Tongue (tissue), 2 donors: ENCODE data around the gene PRSS36. TPM values are rescaled to one million over a fixed set of nuclear protein-coding genes. Genes with fewer than 3 reads are reported as not detected.
"Not testable (repeated sequence)": the region's sequence is repeated elsewhere in the genome, so short reads cannot be mapped to it uniquely, and the experiment has no call there.

Source experiments
- DNase-seq: peaks from one replicate; pipeline ENCODE4 v3.0.0-alpha.2; 2015
- total RNA-seq: library from RNA; depleted of rRNA; stranded (reverse); fragments of >200 nt; gene quantifications from one replicate; pipeline ENCODE4 v1.2.3, GENCODE V29; 2014

Gene PRSS36
- total RNA-seq, 1 donor from 2014 or later, result not detected

DNA sequence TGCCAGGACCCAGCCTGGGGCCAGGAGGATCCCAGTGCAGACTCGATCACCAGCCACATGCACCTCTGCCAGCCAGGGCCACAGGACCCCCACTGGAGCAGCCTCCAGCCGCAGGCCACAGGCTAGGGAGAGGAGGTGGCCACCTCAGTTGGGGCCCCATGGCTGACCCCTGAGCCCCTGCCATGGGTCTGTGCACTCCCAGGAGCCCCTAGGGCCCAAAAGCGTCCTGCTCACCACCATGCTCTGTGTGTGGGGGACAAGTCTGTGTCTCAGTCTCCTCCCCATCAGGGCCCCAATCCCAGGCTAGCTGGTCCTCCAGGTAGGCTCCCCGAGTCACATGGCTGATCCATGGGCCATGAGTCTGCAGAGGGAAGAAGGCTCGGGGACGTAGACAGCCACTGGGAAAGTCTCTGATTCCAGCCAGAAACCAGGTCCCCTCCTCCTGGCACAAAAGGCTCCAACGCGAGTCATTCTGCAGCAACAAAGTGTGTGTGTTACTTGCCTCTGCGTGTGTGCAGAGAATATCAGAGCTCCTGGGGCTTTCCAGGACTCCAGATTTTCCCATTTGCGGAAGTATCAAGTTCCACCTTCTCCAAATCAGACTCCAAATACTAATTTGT, 8.3 kb downstream of the PRSS36 start:
- no peak for DNase-seq

GRCh38 chr16:31141071-31141469, 8.8 kb downstream of the PRSS36 start:
- DNase-seq, result not testable (repeated sequence)

- no peak for DNase-seq
Measured at GRCh38 chr16:31138621-31139578, 11.0 kb downstream of the PRSS36 start.

GRCh38 chr16:31136822-31137499, 12.9 kb downstream of the PRSS36 start:
- DNase-seq, result not testable (repeated sequence)

DNA sequence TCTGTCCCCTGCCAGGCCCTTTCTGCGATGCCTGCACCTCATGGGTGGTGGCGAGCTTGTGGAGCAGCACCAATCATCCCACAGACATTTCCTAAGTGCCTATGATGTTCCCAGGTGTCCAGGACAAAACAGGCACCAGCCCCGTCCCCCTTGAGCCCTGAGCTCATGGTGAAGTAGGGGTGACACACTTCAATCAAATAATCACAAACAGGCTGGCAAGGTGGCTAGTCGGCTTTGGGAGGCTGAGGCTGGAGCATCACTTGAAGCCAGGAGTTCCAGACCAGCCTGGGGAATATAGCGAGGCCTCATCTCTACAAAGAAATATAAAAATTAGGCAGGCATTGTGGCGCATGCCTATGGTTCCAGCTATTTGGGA, 13.6 kb downstream of the PRSS36 start:
- no peak for DNase-seq

DNA sequence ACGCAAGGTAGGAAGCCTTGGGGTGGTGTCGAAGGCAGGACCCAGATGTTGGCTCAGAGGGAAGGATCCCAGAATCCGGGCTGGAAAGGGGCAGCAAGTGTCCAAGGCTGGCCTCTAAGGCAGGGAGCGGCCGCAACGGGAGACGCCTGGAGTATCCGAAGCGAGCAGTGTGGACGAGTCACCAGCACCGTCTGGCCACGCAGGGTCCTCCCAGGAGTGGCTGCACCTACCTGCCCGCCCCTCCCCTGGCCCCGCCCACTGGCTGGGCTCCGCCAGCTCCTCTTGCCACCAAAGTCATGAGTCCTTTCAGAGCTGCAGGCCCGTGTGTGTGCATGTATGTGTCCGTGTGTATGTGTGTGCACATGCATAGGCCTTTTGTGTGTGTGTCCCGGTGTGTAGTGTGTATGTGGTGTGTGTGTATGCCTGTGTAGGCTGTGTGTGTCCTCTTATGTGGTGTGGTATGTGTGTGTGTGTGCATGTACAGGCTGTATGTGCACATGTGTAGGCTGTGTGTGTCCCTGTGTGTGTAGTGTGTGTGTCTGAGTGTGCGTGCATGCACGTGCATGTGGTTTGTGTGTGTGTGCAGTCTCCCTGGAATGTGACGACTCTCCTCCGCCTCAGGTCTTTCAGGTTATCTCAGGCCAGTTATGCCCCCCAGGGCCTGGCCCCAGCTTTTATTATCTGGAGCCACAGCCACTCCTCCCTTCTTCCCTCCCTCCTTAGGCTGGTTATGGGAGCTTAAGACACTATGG, 14.2 kb downstream of the PRSS36 start, which contains the start of gene PRSS8:
TSS of gene PRSS8 (minus strand) at position 193 of the 752 bp plus-strand sequence. CDS start 229 bp downstream, outside the sequence.
- DNase-seq, result no peak

DNA sequence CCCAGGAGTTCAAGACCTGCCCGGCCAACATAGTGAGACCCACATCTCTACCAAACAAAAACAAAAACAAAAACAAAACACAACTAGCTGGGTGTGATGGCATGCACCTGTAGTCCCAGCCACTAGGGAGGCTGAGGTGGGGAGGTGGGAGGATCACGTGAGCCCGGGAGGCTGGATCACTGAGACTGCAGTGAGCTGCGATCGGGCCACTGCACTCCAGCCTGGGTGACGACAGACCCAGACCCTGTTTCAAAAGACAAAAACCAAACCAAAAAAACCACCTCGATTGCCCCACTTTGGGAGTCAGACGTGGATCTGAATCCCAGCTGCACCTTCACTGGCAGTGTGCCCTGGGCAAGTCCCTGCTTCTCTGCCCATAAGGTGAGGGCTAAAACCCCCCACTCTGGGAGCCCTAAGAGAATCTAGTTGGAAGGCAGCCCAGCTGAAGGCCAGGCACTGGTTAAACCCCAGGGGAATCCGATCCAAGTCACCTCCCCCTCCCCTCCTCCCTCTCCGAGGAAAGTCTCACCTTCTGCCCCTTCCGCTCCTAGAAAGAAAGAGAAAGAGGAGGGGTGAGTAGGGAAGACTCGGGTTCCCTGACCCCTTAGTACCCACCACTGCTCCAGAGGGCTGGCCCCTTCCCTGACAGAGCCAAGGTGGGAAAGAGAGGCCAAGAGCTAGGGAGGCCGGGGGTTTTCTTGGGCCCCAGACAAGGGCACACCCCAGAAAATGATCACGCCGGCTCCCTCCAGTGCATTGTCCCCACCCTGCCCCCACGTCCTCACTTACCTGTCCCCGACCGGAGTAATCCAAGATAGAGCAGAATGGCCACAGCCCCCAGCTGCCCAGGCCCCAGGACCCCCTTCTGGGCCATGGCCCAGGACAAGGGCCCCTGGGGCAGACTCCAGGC, 15.0 kb downstream of the PRSS36 start:
- DNase-seq, result no peak

- no peak for DNase-seq
Measured at GRCh38 chr16:31134091-31134571, 15.7 kb downstream of the PRSS36 start.

- no peak for DNase-seq
Measured at GRCh38 chr16:31133046-31133501, 16.8 kb downstream of the PRSS36 start.

DNA sequence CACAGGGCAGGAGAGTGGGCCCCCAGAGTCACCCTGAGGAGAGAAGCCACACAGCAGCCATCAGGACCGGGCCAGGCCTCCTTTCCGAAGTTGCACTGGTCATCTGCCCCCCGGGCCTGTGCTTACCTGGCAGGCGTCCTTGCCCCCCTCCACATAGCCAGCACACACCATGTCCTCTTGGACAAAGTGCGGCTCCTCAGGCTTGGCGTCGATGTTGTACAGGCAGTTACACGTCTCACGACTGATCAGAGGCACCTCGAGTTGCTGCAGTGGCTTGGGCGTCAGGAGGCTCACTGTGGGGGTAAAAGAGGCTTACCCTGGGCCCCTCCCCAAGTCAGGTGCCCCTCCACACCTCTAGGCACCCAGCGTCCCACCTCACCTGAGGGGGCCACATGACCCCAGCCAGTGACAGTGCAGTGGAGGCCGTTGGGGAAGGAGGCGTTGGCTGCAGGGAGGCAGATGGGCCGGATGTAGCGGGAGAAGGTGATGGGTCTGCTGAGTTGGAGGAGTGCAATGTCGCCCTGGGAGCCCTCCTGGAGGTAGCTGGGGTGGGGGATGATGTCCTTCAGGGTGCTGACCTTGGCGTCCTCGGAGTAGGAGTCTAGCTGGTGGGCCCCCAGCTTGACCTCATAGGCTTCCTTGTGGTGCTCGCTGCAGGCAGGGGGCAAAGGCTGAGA, 17.4 kb downstream of the PRSS36 start:
- no peak for DNase-seq

DNA sequence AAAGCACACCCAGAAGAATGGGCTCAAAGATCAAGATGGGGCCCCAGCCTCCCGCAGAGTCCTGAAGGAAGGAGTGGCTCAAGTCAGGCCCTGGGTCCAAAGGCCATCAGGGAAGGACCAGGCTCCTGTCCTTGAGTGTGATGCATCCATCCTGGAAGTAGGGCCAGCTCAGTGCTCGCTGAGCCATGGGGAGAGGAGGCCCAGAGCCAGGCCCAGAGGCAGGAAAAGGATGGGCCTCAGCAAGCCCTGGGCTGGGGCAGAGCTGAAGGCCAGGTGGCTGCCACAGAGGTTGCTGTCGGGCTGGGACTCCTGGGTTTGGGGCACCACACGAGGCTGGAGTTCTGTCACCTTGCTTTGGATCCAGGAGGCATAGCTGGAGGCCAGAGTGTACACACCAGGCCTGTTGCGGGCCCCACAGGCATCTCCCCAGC, 18.0 kb downstream of the PRSS36 start:
- DNase-seq, result no peak

DNA sequence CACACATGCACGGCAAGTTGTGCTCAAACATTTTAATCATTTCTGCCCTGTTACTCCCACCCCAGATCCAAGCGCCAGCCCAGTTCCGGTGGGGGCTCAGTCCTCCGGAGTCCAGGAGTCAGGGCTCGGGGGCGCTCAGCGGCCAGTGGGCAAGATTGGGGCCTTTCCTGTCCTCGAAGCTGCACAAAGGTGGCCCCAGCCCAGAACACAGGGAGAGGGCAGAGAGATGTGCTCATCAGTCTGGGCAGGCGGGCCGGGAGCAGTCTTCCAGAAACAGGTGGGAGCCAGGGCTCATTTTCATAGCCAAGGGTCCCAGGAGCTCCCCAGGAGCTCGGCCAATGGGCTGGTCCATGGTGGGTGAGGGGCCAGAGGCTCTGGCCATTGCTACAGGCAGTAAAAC, 18.4 kb downstream of the PRSS36 start:
- no peak for DNase-seq

DNA sequence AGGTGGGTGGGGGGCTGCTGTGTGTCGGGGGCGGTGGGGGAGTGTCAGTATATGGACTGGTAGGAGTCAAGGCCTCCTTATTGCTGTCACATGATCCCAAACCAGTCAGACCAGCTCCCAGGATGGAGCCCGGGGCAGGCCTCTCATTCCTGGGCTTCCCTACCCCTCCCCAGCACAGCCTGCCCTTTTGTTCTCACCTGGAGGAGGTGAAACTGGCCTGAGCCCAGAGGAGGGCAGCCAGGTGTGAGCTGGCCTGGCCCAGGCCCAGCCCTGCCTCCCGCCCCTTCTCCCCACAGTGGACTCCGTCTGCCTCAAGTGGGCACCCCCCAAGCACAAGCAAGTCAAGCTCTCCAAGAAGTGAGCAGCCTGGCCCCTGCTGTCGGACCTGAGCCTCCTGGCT, 19.0 kb downstream of the PRSS36 start:
- DNase-seq, result no peak

DNA sequence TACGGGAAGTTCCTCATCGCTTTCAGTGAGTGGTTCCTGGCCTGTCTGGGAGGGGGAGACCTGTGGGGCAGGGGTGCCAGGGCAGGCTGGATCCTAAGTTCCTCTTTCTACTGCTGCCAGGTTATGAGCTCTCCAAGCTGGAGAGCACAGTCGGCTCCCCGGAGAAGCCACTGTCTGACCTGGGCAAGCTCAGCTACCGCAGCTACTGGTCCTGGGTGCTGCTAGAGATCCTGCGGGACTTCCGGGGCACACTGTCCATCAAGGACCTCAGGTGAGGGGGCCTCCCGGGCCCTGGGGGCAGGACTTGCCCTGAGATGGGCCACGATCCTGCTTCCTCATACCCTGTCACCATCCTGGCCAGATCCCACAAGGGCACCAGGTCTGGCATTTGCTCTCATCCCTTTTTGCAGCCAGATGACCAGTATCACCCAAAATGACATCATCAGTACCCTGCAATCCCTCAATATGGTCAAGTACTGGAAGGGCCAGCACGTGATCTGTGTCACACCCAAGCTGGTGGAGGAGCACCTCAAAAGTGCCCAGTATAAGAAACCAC, 19.5 kb downstream of the PRSS36 start:
- DNase-seq, result no peak

DNA sequence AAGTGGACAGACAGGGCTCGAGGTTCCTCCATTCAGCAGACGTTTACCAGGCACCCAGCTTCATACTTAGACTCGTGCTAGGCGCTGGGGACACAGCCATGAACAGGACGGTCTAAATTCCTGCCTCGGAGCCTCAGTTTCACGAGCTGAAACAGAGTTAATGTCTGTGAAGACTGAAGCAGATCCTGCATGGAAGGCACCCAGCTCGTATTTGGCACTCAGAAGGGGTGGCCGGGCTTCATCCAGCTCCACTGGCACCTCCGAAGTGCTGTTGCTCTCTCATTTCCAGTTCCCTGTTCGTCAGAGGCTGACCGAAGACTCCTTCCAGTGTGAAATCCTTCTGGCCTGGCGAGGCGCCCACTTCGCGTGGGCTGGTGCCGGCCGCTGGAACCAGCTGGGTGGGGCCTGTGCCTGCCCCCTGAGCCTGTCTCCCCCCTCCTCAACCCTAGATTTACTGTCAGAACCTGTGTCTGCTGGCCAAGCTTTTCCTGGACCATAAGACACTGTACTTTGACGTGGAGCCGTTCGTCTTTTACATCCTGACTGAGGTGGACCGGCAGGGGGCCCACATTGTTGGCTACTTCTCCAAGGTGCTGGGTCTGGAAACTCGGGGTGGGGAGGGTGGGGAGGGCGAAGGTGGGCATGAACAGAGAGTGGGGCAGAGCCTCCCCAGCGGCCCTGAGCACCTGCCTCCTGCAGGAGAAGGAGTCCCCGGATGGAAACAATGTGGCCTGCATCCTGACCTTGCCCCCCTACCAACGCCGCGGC, 20.1 kb downstream of the PRSS36 start:
- DNase-seq, result no peak

- no peak for DNase-seq
Measured at GRCh38 chr16:31128711-31129567, 20.9 kb downstream of the PRSS36 start.

DNA sequence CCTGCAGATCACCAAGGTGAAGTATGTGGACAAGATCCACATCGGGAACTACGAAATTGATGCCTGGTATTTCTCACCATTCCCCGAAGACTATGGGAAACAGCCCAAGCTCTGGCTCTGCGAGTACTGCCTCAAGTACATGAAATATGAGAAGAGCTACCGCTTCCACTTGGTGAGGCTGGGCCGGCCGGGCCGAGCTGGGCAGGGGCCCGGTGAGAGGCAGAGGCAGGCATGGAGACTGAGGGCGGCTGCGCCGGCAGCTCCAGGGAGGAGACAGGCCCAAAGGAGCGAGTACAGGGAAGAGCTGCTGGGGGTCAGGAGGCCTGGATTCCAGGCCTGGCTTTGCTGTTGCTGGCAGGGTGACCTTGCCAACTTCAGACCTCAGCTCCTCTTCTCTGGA, 22.7 kb downstream of the PRSS36 start:
- no peak for DNase-seq

DNA sequence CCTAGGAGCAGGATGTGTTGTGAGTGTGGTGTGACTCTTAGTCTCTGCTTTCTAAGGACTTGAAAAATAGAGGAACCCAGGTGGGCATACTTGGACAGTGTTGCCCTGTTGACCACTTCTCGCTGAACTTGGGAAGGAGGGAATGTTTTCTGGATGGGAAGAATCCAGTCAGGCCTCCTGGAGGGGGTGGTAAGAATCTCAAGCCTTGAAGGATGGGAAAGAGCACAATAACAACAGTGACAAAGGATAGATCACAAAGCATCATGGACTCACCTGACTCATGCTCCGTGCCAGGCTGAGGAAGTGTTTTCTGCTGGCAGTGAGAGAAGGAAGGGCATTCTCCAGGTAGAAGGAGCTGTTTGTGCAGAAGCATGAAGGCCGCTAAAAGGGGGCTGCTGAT, 24.0 kb downstream of the PRSS36 start:
- no peak for DNase-seq
